Fibroblast of villous mesenchyme (primary cell): ENCODE results near the gene EPHB2. TPM values are rescaled to one million over a fixed set of nuclear protein-coding genes. Genes with fewer than 3 reads are reported as not detected.

ENCODE experiments used
- DNase-seq: peaks from one replicate; pipeline ENCODE4 v3.0.0-alpha.2; 2010; ENCODE audit warnings: low read depth
- H3K4me3 ChIP-seq: 2 replicates; pipeline ENCODE4 v1.5.1; 2011; ENCODE audit warnings: low read depth, mild to moderate bottlenecking, low read length
- total RNA-seq: library from RNA; depleted of rRNA; stranded (reverse); fragments of >200 nt; gene quantifications from 2 replicates; pipeline ENCODE4 v1.2.3, GENCODE V29; 2012
- TF ChIP-seq, protein P1 (sequence below): IDR thresholded peaks from 2 replicates; pipeline ENCODE4 v1.5.1; 2012; ENCODE audit warnings: low read depth, mild to moderate bottlenecking, low read length; ENCODE audit not compliant: insufficient read depth

EPHB2 gene
- total RNA-seq, 1 donor: 4.3 TPM

DNA sequence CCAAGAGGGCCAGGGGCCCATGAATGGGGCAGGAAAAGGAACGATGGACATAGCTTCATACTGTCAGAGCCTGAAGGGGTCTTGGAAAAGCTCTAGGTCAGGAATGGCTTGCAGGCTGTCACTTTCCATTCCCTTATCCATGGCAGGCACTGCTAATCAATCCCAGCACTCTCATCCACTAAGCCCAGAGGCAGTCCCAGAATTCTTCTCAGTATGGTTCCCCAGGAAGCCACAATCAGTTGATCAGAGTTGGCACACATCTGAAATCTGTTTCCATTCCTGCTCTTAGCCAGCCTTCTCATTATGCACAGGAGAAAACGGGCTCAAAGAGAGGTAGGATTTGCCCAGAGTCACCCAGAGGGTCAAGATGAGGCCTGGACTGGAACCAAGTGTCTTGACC lies 196.3 kb downstream of the EPHB2 start:
- TF ChIP-seq, protein P1, sequence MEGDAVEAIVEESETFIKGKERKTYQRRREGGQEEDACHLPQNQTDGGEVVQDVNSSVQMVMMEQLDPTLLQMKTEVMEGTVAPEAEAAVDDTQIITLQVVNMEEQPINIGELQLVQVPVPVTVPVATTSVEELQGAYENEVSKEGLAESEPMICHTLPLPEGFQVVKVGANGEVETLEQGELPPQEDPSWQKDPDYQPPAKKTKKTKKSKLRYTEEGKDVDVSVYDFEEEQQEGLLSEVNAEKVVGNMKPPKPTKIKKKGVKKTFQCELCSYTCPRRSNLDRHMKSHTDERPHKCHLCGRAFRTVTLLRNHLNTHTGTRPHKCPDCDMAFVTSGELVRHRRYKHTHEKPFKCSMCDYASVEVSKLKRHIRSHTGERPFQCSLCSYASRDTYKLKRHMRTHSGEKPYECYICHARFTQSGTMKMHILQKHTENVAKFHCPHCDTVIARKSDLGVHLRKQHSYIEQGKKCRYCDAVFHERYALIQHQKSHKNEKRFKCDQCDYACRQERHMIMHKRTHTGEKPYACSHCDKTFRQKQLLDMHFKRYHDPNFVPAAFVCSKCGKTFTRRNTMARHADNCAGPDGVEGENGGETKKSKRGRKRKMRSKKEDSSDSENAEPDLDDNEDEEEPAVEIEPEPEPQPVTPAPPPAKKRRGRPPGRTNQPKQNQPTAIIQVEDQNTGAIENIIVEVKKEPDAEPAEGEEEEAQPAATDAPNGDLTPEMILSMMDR: no peak
- no peak for DNase-seq
- no peak overlapping the region for H3K4me3 ChIP-seq

DNA sequence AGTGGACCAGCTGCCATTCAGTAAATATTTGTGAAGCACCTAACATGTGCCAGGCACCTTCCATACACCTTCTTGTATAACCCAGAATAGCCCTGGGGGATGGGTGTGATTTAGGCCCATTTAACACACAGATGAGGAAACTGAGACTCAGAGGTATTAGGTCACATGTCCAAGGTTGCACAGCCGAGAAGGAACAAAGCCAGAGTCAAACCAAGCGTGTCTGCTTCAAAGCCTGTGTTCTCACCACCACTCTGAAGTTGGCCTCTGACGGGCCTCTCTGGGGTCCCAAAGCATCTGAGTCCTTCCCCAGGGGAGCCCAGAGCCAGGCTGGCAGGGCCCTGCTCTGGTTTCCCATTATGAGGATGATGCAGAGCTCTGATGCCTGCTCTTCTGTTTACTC lies 196.9 kb downstream of the EPHB2 start:
- no peak for DNase-seq
- H3K4me3 ChIP-seq: no peak overlapping the region
- TF ChIP-seq, protein P1: no peak

DNA sequence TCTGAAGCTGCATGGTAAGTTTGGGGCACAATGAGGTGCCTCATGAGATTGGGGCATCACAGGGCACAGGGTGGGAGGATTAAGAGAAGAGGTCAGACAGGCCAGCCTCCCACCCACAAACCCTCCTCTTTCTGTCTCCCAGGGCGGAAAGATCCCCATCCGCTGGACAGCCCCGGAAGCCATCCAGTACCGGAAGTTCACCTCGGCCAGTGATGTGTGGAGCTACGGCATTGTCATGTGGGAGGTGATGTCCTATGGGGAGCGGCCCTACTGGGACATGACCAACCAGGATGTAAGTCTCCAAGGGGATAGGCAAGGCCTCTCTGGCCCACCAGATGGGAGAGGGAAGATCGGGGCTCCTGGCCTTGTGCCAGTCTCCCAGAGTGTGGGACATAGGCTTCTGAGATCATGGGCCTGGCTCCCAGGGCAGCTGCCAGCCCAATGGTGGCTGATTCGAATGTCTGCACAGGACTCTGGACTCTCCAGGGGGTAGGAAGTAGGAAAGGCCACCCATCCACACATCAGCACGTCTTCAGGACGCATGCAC lies 198.3 kb downstream of the EPHB2 start:
- no peak for DNase-seq
- TF ChIP-seq, protein P1: no peak

DNA sequence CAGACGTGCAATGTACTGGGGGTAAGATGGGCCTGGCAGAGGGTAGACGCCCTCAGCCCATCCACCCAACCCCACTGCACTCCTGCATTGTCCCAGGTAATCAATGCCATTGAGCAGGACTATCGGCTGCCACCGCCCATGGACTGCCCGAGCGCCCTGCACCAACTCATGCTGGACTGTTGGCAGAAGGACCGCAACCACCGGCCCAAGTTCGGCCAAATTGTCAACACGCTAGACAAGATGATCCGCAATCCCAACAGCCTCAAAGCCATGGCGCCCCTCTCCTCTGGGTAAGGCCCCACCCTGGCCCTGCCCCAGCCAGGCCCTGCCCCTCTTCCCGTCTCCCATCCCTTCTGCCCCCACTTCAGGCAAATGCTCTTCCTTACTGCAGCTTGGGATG lies 199.6 kb downstream of the EPHB2 start:
- no peak overlapping the region for H3K4me3 ChIP-seq
- TF ChIP-seq, protein P1: no peak
- no peak for DNase-seq

More for the DNA sequence above, 198.3 kb downstream of the EPHB2 start:
- H3K4me3 ChIP-seq: no peak overlapping the region

DNA sequence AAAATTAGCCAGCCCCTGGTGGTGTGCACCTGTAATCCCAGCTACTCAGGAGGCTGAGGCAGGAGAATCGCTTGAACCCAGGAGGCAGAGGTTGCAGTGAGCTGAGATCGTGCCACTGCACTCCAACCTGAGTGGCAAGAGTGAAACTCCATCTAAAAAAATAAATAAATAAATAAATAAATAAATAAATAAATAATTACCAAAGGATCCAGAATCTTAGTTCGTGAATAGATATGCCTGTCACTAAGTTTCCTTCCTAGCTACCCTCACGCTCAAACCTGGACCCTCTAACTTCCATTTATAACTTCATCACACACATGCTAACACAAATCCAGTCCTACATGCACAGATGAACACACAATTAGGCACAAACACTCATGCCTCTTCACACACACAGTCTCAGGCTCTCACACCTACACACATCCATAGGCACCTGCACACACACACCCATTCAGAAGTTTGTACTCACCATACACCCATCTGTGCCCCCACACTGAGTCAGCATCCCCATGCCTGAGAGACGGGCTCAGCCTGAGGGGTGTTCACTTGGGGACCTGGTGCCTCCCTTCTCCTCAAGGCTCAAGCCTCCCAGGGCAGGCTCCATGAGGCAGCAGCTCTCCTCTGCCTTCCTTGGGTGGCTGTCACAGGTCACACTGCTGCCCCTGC lies 200.5 kb downstream of the EPHB2 start:
- no peak for DNase-seq
- TF ChIP-seq, protein P1: no peak
- H3K4me3 ChIP-seq: no peak overlapping the region

DNA sequence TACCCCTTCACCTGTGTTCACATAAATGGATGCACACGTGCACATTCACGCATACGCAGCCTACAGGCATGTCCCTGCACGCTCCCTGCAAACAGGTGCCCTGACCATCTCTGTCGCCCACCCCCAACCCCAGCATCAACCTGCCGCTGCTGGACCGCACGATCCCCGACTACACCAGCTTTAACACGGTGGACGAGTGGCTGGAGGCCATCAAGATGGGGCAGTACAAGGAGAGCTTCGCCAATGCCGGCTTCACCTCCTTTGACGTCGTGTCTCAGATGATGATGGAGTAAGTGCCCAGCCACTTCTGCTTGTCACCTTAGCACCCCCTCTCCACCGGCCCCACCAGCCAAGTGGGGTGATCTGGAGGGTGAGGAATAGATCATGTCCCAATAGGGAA lies 201.7 kb downstream of the EPHB2 start:
- TF ChIP-seq, protein P1: no peak
- no peak overlapping the region for H3K4me3 ChIP-seq
- DNase-seq: no peak
